CD4-positive, CD25-positive, alpha-beta regulatory T cell (primary cell): ENCODE data around the gene ARL17A. TPM values are rescaled to one million over a fixed set of nuclear protein-coding genes. Genes with fewer than 3 reads are reported as not detected.
"Not testable (repeated sequence)": the region's sequence is repeated elsewhere in the genome, so short reads cannot be mapped to it uniquely, and the experiment has no call there.

Experiments
- ATAC-seq, 2 donors: fragments of 150-1000 bp; cut with Tn5 transposase; one replicate each; pipeline ENCODE4 v1.10.0; 2021; ENCODE audit warnings: low read depth in 2 of 2, moderate number of reproducible peaks in 2 of 2, moderate library complexity in 1 of 2
- DNase-seq, 3 donors: peaks; one replicate each; pipeline versions ENCODE4 v3.0.0 to v3.0.0-alpha.2; 2012 to 2022; ENCODE audit warnings: mixed read lengths in 1 of 3
- H3K27ac ChIP-seq: one replicate; pipeline ENCODE4 v1.7.0; 2013; ENCODE audit warnings: mild to moderate bottlenecking, low read length; ENCODE audit not compliant: insufficient read depth, poor library complexity, severe bottlenecking
- H3K27me3 ChIP-seq: one replicate; pipeline ENCODE4 v1.7.0; 2013; ENCODE audit warnings: low read length; ENCODE audit not compliant: control insufficient read depth, insufficient read depth
- H3K36me3 ChIP-seq: one replicate; pipeline ENCODE4 v1.7.0; 2013; ENCODE audit warnings: mild to moderate bottlenecking, low read length, moderate library complexity; ENCODE audit not compliant: control insufficient read depth, insufficient read depth
- H3K4me1 ChIP-seq: 2 replicates; pipeline ENCODE4 v1.7.0; 2013; ENCODE audit warnings: mild to moderate bottlenecking, low read length; ENCODE audit not compliant: insufficient read depth, control insufficient read depth, poor library complexity, severe bottlenecking
- H3K4me3 ChIP-seq: one replicate; pipeline ENCODE4 v1.7.0; 2013; ENCODE audit warnings: low read depth, mild to moderate bottlenecking, low read length, moderate library complexity
- H3K9me3 ChIP-seq, 2 experiments: 1 replicate in 1 of 2; 2 replicates in 1 of 2; pipeline ENCODE4 v1.7.0; 2013; ENCODE audit warnings: low read length in 2 of 2, mild to moderate bottlenecking in 1 of 2, moderate library complexity in 1 of 2; ENCODE audit not compliant: control insufficient read depth in 2 of 2
- H3K27ac Mint-ChIP-seq, 3 donors: one replicate each; pipeline ENCODE4 v1.8.0; 2020 to 2022; ENCODE audit warnings: mild to moderate bottlenecking in 3 of 3, mixed read lengths in 3 of 3, moderate library complexity in 2 of 3
- H3K27me3 Mint-ChIP-seq: one replicate; pipeline ENCODE4 v1.8.0; 2022; ENCODE audit warnings: mild to moderate bottlenecking, mixed read lengths
- H3K36me3 Mint-ChIP-seq: one replicate; pipeline ENCODE4 v1.8.0; 2020; ENCODE audit warnings: mixed read lengths
- H3K4me1 Mint-ChIP-seq, 4 donors: one replicate each; pipeline ENCODE4 v1.8.0; 2020 to 2022; ENCODE audit warnings: mixed read lengths in 4 of 4, mild to moderate bottlenecking in 1 of 4
- H3K4me3 Mint-ChIP-seq, 4 donors: one replicate each; pipeline ENCODE4 v1.8.0; 2020 to 2022; ENCODE audit warnings: mild to moderate bottlenecking in 4 of 4, mixed read lengths in 4 of 4, moderate library complexity in 3 of 4
- H3K9me3 Mint-ChIP-seq, 7 donors: one replicate each; pipeline ENCODE4 v1.8.0; 2020 to 2022; ENCODE audit warnings: mixed read lengths in 7 of 7, mild to moderate bottlenecking in 3 of 7, moderate library complexity in 2 of 7
- polyA plus RNA-seq, 4 donors: library from polyadenylated mRNA; unstranded; fragments of 300-500 nt; fragmentation: Illumina TruSeq; gene quantifications; one replicate each; pipeline ENCODE4 v1.2.3, GENCODE V29; 2021
- total RNA-seq: library from RNA; stranded (reverse); gene quantifications from one replicate; pipeline ENCODE4 v1.2.3, GENCODE V29; 2022

The ARL17A gene
- total and polyA plus RNA-seq, 5 donors from 2014 or later = 2.8 to 29.4 (median 6.5) TPM

- H3K27me3 ChIP-seq, H3K27ac Mint-ChIP-seq, H3K4me3 Mint-ChIP-seq, H3K4me1 ChIP-seq, DNase-seq, ATAC-seq, H3K27me3 Mint-ChIP-seq, H3K36me3 ChIP-seq, H3K4me1 Mint-ChIP-seq, H3K9me3 Mint-ChIP-seq, H3K36me3 Mint-ChIP-seq, H3K27ac ChIP-seq, H3K9me3 ChIP-seq, H3K4me3 ChIP-seq: not testable (repeated sequence)
Measured at GRCh38 chr17:46611304-46611703, 31.8 kb upstream of the ARL17A start.

- not testable (repeated sequence) for DNase-seq, H3K27me3 ChIP-seq, H3K27ac Mint-ChIP-seq, H3K9me3 ChIP-seq, H3K4me1 ChIP-seq, H3K27ac ChIP-seq, H3K4me3 ChIP-seq, H3K9me3 Mint-ChIP-seq, ATAC-seq, H3K36me3 Mint-ChIP-seq, H3K4me3 Mint-ChIP-seq, H3K27me3 Mint-ChIP-seq, H3K4me1 Mint-ChIP-seq, H3K36me3 ChIP-seq
Measured at GRCh38 chr17:46603125-46603524, 23.6 kb upstream of the ARL17A start.

- H3K36me3 ChIP-seq, H3K27me3 ChIP-seq, H3K27ac ChIP-seq, H3K9me3 ChIP-seq, H3K36me3 Mint-ChIP-seq, H3K27ac Mint-ChIP-seq, H3K4me3 Mint-ChIP-seq, H3K4me1 Mint-ChIP-seq, DNase-seq, H3K9me3 Mint-ChIP-seq, H3K27me3 Mint-ChIP-seq, H3K4me1 ChIP-seq, H3K4me3 ChIP-seq, ATAC-seq: not testable (repeated sequence)
Measured at GRCh38 chr17:46600767-46601166, 21.3 kb upstream of the ARL17A start.

- H3K9me3 Mint-ChIP-seq, ATAC-seq, DNase-seq, H3K27me3 ChIP-seq, H3K4me3 Mint-ChIP-seq, H3K4me1 ChIP-seq, H3K4me3 ChIP-seq, H3K27me3 Mint-ChIP-seq, H3K36me3 ChIP-seq, H3K36me3 Mint-ChIP-seq, H3K27ac ChIP-seq, H3K9me3 ChIP-seq, H3K4me1 Mint-ChIP-seq: not testable (repeated sequence)
- peak overlapping the region in 1 of 3 donors; percentile 25 for H3K27ac Mint-ChIP-seq
Measured at GRCh38 chr17:46598344-46598931, 18.9 kb upstream of the ARL17A start.

GRCh38 chr17:46591332-46591731, 11.8 kb upstream of the ARL17A start:
- not testable (repeated sequence) for H3K4me3 Mint-ChIP-seq, H3K27me3 ChIP-seq, H3K4me3 ChIP-seq, H3K9me3 ChIP-seq, H3K36me3 ChIP-seq, H3K9me3 Mint-ChIP-seq, DNase-seq, H3K36me3 Mint-ChIP-seq, H3K27ac ChIP-seq, H3K27ac Mint-ChIP-seq, H3K4me1 Mint-ChIP-seq, H3K27me3 Mint-ChIP-seq, H3K4me1 ChIP-seq
- peak; percentile 25 to 30 for ATAC-seq

- peak; percentile 91 to 92 for ATAC-seq
- H3K4me1 ChIP-seq, H3K36me3 ChIP-seq, H3K36me3 Mint-ChIP-seq, H3K27me3 Mint-ChIP-seq, H3K27ac ChIP-seq, H3K4me1 Mint-ChIP-seq, H3K9me3 Mint-ChIP-seq, H3K4me3 ChIP-seq, H3K27me3 ChIP-seq, H3K9me3 ChIP-seq, DNase-seq, H3K4me3 Mint-ChIP-seq, H3K27ac Mint-ChIP-seq: not testable (repeated sequence)
Measured at GRCh38 chr17:46590157-46591146, 11.0 kb upstream of the ARL17A start, which contains the start of gene NSF. NSF (plus strand) TSS chr17:46590669; CDS start chr17:46590776, 107 bp downstream.

- not testable (repeated sequence) for DNase-seq, H3K9me3 Mint-ChIP-seq, H3K36me3 Mint-ChIP-seq, H3K27ac Mint-ChIP-seq, H3K9me3 ChIP-seq, H3K4me1 Mint-ChIP-seq, H3K36me3 ChIP-seq, H3K4me1 ChIP-seq, ATAC-seq, H3K27ac ChIP-seq, H3K27me3 ChIP-seq, H3K4me3 Mint-ChIP-seq, H3K27me3 Mint-ChIP-seq, H3K4me3 ChIP-seq
Measured at GRCh38 chr17:46585444-46585843, 6.0 kb upstream of the ARL17A start.

- not testable (repeated sequence) for H3K36me3 Mint-ChIP-seq, H3K36me3 ChIP-seq, H3K4me1 Mint-ChIP-seq, H3K4me1 ChIP-seq, DNase-seq, H3K27me3 Mint-ChIP-seq, H3K27ac Mint-ChIP-seq, H3K27me3 ChIP-seq, H3K9me3 Mint-ChIP-seq, ATAC-seq, H3K27ac ChIP-seq, H3K9me3 ChIP-seq
- H3K4me3 Mint-ChIP-seq = peak overlapping the region in 2 of 4 donors; percentile 72 to 74
- H3K4me3 ChIP-seq = peak overlapping the region; percentile 37
Measured at GRCh38 chr17:46580082-46580481, 591 bp upstream of the ARL17A start.
